ENCODE measurements around the gene YEATS2. TPM values are rescaled to one million over a fixed set of nuclear protein-coding genes. Genes with fewer than 3 reads are reported as not detected.

YEATS2 gene
- total RNA-seq, 4 donors from 2014 or later, result 30.0 to 42.5 (median 37.7) TPM

GRCh38 chr3:183845090-183845489 is 147.5 kb downstream of the YEATS2 start:
- Histone ChIP-seq H3K9me3 (no peaks in the 10 kb centered on the region), H3K36me3 (peaks cover 27 to 40% of the 10 kb centered on the region in 2 donors), H3K4me3 (replicated peaks in 1 of 3) (no peak overlapping the region), H3K27me3 (no peaks in the 10 kb centered on the region), H3K4me1 (no peaks in the 10 kb centered on the region), H3K27ac (no peak overlapping the region)
- DNase-seq, result no peak
- intact Hi-C loops (cut with DNase I), result no loop called here
- WGBS, 2 donors, result 88 to 91% methylated on average over 4 of the region's 4 CpGs
- TF ChIP-seq POLR2A (IDR thresholded peaks at IDR 0.05), result no peak
- TF ChIP-seq, protein P1, sequence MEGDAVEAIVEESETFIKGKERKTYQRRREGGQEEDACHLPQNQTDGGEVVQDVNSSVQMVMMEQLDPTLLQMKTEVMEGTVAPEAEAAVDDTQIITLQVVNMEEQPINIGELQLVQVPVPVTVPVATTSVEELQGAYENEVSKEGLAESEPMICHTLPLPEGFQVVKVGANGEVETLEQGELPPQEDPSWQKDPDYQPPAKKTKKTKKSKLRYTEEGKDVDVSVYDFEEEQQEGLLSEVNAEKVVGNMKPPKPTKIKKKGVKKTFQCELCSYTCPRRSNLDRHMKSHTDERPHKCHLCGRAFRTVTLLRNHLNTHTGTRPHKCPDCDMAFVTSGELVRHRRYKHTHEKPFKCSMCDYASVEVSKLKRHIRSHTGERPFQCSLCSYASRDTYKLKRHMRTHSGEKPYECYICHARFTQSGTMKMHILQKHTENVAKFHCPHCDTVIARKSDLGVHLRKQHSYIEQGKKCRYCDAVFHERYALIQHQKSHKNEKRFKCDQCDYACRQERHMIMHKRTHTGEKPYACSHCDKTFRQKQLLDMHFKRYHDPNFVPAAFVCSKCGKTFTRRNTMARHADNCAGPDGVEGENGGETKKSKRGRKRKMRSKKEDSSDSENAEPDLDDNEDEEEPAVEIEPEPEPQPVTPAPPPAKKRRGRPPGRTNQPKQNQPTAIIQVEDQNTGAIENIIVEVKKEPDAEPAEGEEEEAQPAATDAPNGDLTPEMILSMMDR (IDR thresholded peaks at IDR 0.05), result no peak

GRCh38 chr3:183845608-183846288 is 148.2 kb downstream of the YEATS2 start:
- H3K4me3 ChIP-seq (replicated peaks in 1 of 3), result no peak overlapping the region
- H3K36me3 ChIP-seq, result peaks cover 27 to 39% of the 10 kb centered on the region in 2 donors
- no peaks in the 10 kb centered on the region for H3K4me1 ChIP-seq
- H3K27me3 ChIP-seq, result no peaks in the 10 kb centered on the region
- intact Hi-C loops (cut with DNase I), result no loop called here
- no peak for DNase-seq
- H3K9me3 ChIP-seq, result no peaks in the 10 kb centered on the region
- H3K27ac ChIP-seq, result no peak overlapping the region
- TF ChIP-seq POLR2A (IDR thresholded peaks at IDR 0.05), result no peak
- TF ChIP-seq, protein P1 (IDR thresholded peaks at IDR 0.05), result no peak
- WGBS, 2 donors, result 88 to 92% methylated on average over 13 of the region's 13 CpGs

DNA sequence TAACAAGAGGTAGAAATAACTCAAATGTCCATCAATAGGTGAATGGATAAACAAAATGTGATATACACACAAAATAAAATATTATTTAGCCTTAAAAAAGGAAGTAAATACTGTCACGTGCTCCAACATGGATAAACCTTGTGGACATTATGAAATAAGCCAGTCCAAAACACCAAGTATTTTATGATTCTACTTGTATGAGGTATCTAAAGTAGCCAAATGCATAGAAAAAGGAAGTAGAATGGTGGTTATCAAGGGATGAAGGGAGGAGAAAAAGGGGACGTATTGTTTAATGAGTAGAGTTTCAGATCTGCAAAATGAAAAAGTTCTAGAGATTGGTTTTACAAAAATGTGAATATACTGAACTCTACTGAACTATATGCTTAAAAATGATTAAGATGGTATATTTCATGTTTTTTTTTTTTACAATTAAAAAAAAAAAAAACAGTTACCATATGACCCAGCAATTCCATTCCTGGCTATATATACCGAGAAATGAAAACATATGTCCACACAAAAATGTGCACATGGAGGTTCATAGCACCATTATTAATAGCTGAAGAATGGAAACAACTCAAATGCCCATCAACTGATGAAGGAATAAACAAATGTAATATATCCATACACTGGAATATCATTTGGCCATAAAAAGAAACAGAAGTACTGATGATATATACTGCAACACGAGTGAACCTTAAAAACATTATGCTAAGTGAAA is 156.9 kb downstream of the YEATS2 start:
- 79 to 91% methylated on average over 4 of the region's 4 CpGs for WGBS, 2 donors
- H3K4me1 ChIP-seq, result no peaks in the 10 kb centered on the region
- no peaks in the 10 kb centered on the region for H3K9me3 ChIP-seq
- DNase-seq, result no peak
- H3K36me3 ChIP-seq, result peaks cover 3 to 20% of the 10 kb centered on the region in 2 donors
- TF ChIP-seq POLR2A (IDR thresholded peaks at IDR 0.05), result no peak
- TF ChIP-seq, protein P1 (IDR thresholded peaks at IDR 0.05), result no peak
- H3K27ac ChIP-seq, result no peak overlapping the region
- no peak overlapping the region for H3K4me3 ChIP-seq (replicated peaks in 1 of 3)
- no peaks in the 10 kb centered on the region for H3K27me3 ChIP-seq
- intact Hi-C loops (cut with DNase I), result no loop called here

- no peak for DNase-seq
- WGBS, 2 donors, result 93 to 95% methylated on average over 3 of the region's 3 CpGs
- Histone ChIP-seq H3K4me3 (replicated peaks in 1 of 3) (no peak overlapping the region), H3K9me3 (no peaks in the 10 kb centered on the region), H3K36me3 (peaks cover 19 to 49% of the 10 kb centered on the region in 2 donors), H3K4me1 (peaks cover 0 to 1% of the 10 kb centered on the region in 2 donors), H3K27me3 (no peaks in the 10 kb centered on the region), H3K27ac (no peak overlapping the region)
- TF ChIP-seq, protein P1 (IDR thresholded peaks at IDR 0.05), result no peak
- no peak for TF ChIP-seq POLR2A (IDR thresholded peaks at IDR 0.05)
- intact Hi-C loops (cut with DNase I), result no loop called here
These were observed 160.3 kb downstream of the YEATS2 start for GRCh38 chr3:183857863-183858262.

Other genes with a start within 250 kb of the YEATS2 start
- gene KLHL6, start 142.1 kb upstream of the YEATS2 start, total RNA-seq, result 1 to 10 TPM in 3 of 4 donors, under 1 TPM in 1; 0.67 to 2.7 (median 1.0) TPM
- gene KLHL24, start 62.2 kb upstream of the YEATS2 start, total RNA-seq, result 100 to 1,000 TPM; 163 to 320 (median 214) TPM
- 1 to 10 TPM in 3 of 4 donors, not detected in 1; 3.0 to 4.9 (median 3.0) TPM for gene MAP6D1, start 127.8 kb downstream of the YEATS2 start, total RNA-seq
- gene PARL, start 187.1 kb downstream of the YEATS2 start, total RNA-seq, result 10 to 100 TPM; 33.8 to 52.0 (median 42.6) TPM